ENCODE results near the gene CAMK2A.

- TF ChIP-seq CTCF (IDR thresholded peaks at IDR 0.05; ENCODE audit: low read depth, low read length, poor library complexity, severe bottlenecking), result no peak
- TF ChIP-seq EZH2phosphoT487 (IDR thresholded peaks at IDR 0.05; ENCODE audit: borderline replicate concordance, low read length), result no peak
Measured at GRCh38 chr5:150224483-150225027, 65.0 kb downstream of the CAMK2A start.
